ENCODE data around the gene AAGAB.

GRCh38 chr15:67276666-67277065, 22.2 kb upstream of the AAGAB start:
- TF ChIP-seq TAF1 (IDR thresholded peaks at IDR 0.05; ENCODE audit: borderline replicate concordance, insufficient read depth, low read length) (no peak), POLR2AphosphoS5 (IDR thresholded peaks at IDR 0.05; ENCODE audit: low read depth, low read length) (no peak), REST (IDR thresholded peaks at IDR 0.05; ENCODE audit: insufficient read depth in 1 of 2, low read depth in 2 of 2, low read length in 2 of 2) (no peak), SIN3A (IDR thresholded peaks at IDR 0.05; ENCODE audit: borderline replicate concordance, insufficient read depth, low read length) (no peak)
